IMR-90 (cell line): Measurements from ENCODE around the gene KRT1. TPM values are rescaled to one million over a fixed set of nuclear protein-coding genes. Genes with fewer than 3 reads are reported as not detected.

ENCODE experiments used
- ATAC-seq: fragments of 200-7000 bp; cut with Tn5 transposase; 2 replicates; pipeline ENCODE4 v1.9.1; 2020; ENCODE audit warnings: low read depth, mild to moderate bottlenecking, moderate library complexity
- BruUV-seq: library from RNA; stranded (reverse); fragments of 400-500 nt; replicated peaks from 2 replicates; lab custom pipeline; 2021; lab: Mats Ljungman, UMichigan
- CTCF ChIA-PET: fragments of 300-600 bp; formaldehyde crosslinking; extraction: SDS; loops from one replicate; lab custom pipeline; 2021; ENCODE audit warnings: antibody characterized with exemption; lab: Yijun Ruan, JAX
- POLR2A ChIA-PET: fragments of 300-600 bp; sonication (Branson Sonifier 250); formaldehyde crosslinking; loops from one replicate; lab custom pipeline; 2022; ENCODE audit warnings: antibody characterized with exemption; ENCODE audit not compliant: unreplicated experiment; lab: Charles Lee
- DNase-seq: peaks from one replicate; pipeline ENCODE4 v3.0.0; 2013
- H2AFZ ChIP-seq: replicated peaks from 2 replicates; pipeline ENCODE3; 2013; ENCODE audit warnings: low read length, mild to moderate bottlenecking; ENCODE audit not compliant: poor library complexity
- H2AK5ac ChIP-seq: 2 replicates; pipeline ENCODE4 v1.6.1; 2013; ENCODE audit warnings: low read depth, low read length, inconsistent platforms
- H2AK9ac ChIP-seq: replicated peaks from 2 replicates; pipeline ENCODE3; 2013; ENCODE audit warnings: mild to moderate bottlenecking, low read depth, low read length, moderate library complexity; ENCODE audit not compliant: poor library complexity
- H2BK120ac ChIP-seq: 2 replicates; pipeline ENCODE4 v1.6.1; 2013; ENCODE audit warnings: low read depth, low read length, inconsistent platforms
- H2BK15ac ChIP-seq: 3 replicates; pipeline ENCODE4 v1.6.1; 2013; ENCODE audit warnings: low read depth, low read length, inconsistent platforms
- H2BK20ac ChIP-seq: 2 replicates; pipeline ENCODE4 v1.6.1; 2013; ENCODE audit warnings: low read depth, mild to moderate bottlenecking, inconsistent platforms, low read length, moderate library complexity
- H2BK5ac ChIP-seq: 2 replicates; pipeline ENCODE4 v1.6.1; 2013; ENCODE audit warnings: mild to moderate bottlenecking, low read depth, low read length, inconsistent platforms; ENCODE audit not compliant: poor library complexity, severe bottlenecking
- H3K14ac ChIP-seq: replicated peaks from 2 replicates; pipeline ENCODE4 v1.6.1; 2013; ENCODE audit warnings: low read depth, low read length, inconsistent platforms
- H3K18ac ChIP-seq: 2 replicates; pipeline ENCODE4 v1.6.1; 2013; ENCODE audit warnings: low read depth, low read length, control low read depth
- H3K23ac ChIP-seq: 2 replicates; pipeline ENCODE4 v1.6.1; 2013; ENCODE audit warnings: low read depth, low read length, inconsistent platforms
- H3K27ac ChIP-seq: 2 replicates; pipeline ENCODE4 v1.5.1; 2013; ENCODE audit warnings: mild to moderate bottlenecking, control low read depth, low read length; ENCODE audit not compliant: insufficient read depth
- H3K27me3 ChIP-seq: 2 replicates; pipeline ENCODE4 v1.6.1; 2013; ENCODE audit warnings: low read length; ENCODE audit not compliant: control insufficient read depth, insufficient read depth
- H3K36me3 ChIP-seq: 2 replicates; pipeline ENCODE4 v1.6.1; 2013; ENCODE audit warnings: low read length, mixed read lengths; ENCODE audit not compliant: control insufficient read depth, insufficient read depth
- H3K4ac ChIP-seq: 2 replicates; pipeline ENCODE4 v1.6.1; 2013; ENCODE audit warnings: low read depth, low read length, inconsistent platforms
- H3K4me1 ChIP-seq: 2 replicates; pipeline ENCODE4 v1.6.1; 2013; ENCODE audit warnings: low read length, mixed read lengths; ENCODE audit not compliant: control insufficient read depth, insufficient read depth
- H3K4me2 ChIP-seq: 2 replicates; pipeline ENCODE4 v1.6.1; 2013; ENCODE audit warnings: low read depth, mild to moderate bottlenecking, control low read depth, low read length, moderate library complexity
- H3K4me3 ChIP-seq: 2 replicates; pipeline ENCODE4 v1.5.1; 2013; ENCODE audit warnings: low read depth, mild to moderate bottlenecking, control low read depth, low read length, moderate library complexity; ENCODE audit not compliant: insufficient read depth
- H3K56ac ChIP-seq: 2 replicates; pipeline ENCODE4 v1.6.1; 2013; ENCODE audit warnings: low read length, inconsistent platforms; ENCODE audit not compliant: insufficient read depth; ENCODE audit errors: extremely low read depth
- H3K79me1 ChIP-seq, 2 experiments: 2 replicates each; pipeline ENCODE4 v1.6.1; 2013; ENCODE audit warnings: low read length in 2 of 2, inconsistent platforms in 1 of 2, low read depth in 1 of 2
- H3K9ac ChIP-seq: 2 replicates; pipeline ENCODE4 v1.6.1; 2013; ENCODE audit warnings: low read depth, low read length, control low read depth
- H3K9me1 ChIP-seq: 2 replicates; pipeline ENCODE4 v1.6.1; 2013; ENCODE audit warnings: low read length, inconsistent platforms; ENCODE audit not compliant: insufficient read depth
- H3K9me3 ChIP-seq: 2 replicates; pipeline ENCODE4 v1.6.1; 2013; ENCODE audit warnings: low read length; ENCODE audit not compliant: control insufficient read depth, insufficient read depth
- H4K20me1 ChIP-seq: 2 replicates; pipeline ENCODE4 v1.6.1; 2013; ENCODE audit warnings: low read length, inconsistent platforms; ENCODE audit not compliant: insufficient read depth
- H4K5ac ChIP-seq: 2 replicates; pipeline ENCODE4 v1.6.1; 2013; ENCODE audit warnings: mild to moderate bottlenecking, low read depth, low read length, control low read depth
- H4K8ac ChIP-seq, 2 experiments: 2 replicates each; pipeline ENCODE4 v1.6.1; 2013; ENCODE audit warnings: low read depth in 2 of 2, low read length in 2 of 2, control low read depth in 1 of 2, inconsistent platforms in 1 of 2
- H4K91ac ChIP-seq: 2 replicates; pipeline ENCODE4 v1.6.1; 2013; ENCODE audit warnings: low read depth, low read length, inconsistent platforms; ENCODE audit not compliant: insufficient read depth
- BHLHE40 ChIP-seq: fragments of 150-350 bp; IDR thresholded peaks from 2 replicates; pipeline ENCODE4 v1.6.1; 2016; ENCODE audit warnings: mild to moderate bottlenecking, low read depth, low read length
- CHD1 ChIP-seq: IDR thresholded peaks from 2 replicates; pipeline ENCODE4 v1.6.1; 2012; ENCODE audit warnings: low read depth, low read length, improper control_type of control experiment
- FOS ChIP-seq: fragments of 150-350 bp; IDR thresholded peaks from 2 replicates; pipeline ENCODE4 v1.6.1; 2016; ENCODE audit warnings: low read depth, low read length
- MAFK ChIP-seq: IDR thresholded peaks from 2 replicates; pipeline ENCODE4 v1.6.1; 2012; ENCODE audit warnings: low read depth, low read length, improper control_type of control experiment
- MAZ ChIP-seq: IDR thresholded peaks from 2 replicates; pipeline ENCODE4 v1.6.1; 2012; ENCODE audit warnings: low read depth, mild to moderate bottlenecking, low read length, improper control_type of control experiment, moderate library complexity, borderline replicate concordance
- MXI1 ChIP-seq: IDR thresholded peaks from 2 replicates; pipeline ENCODE4 v1.6.1; 2012; ENCODE audit warnings: low read depth, mild to moderate bottlenecking, low read length, moderate library complexity, borderline replicate concordance
- POLR2A ChIP-seq: IDR thresholded peaks from 2 replicates; pipeline ENCODE4 v1.6.1; 2012; ENCODE audit warnings: mild to moderate bottlenecking, low read depth, low read length
- WGBS, 2 experiments: methylation state at CpG; one replicate each; pipeline versions ENCODE4 v1.1.5 to v1.1.7; 2013; ENCODE audit warnings: missing lambda C conversion rate in 2 of 2; ENCODE audit not compliant: insufficient read length in 1 of 2; ENCODE audit errors: extremely low coverage in 2 of 2; 5-methylcytosine and 5-hydroxymethylcytosine counted together
- dilution Hi-C: fragments of 300-500 bp; cut with HindIII; formaldehyde crosslinking; loops from one replicate; pipeline ENCODE4 v1.14.3; 2018; ENCODE audit warnings: low sequenced_read_pairs; ENCODE audit not compliant: unreplicated experiment
- in situ Hi-C: fragments of 300-500 bp; cut with MboI; formaldehyde crosslinking; loops from 3 replicates; pipeline ENCODE4 v1.14.3; 2019; ENCODE audit warnings: low sequenced_read_pairs, inconsistent platforms, mixed read lengths
- intact Hi-C: fragments of 100-400 bp; cut with micrococcal nuclease; formaldehyde crosslinking; loops from 2 replicates; pipeline ENCODE4 v1.10.0; 2022
- polyA plus RNA-seq, 3 experiments: library from polyadenylated mRNA; depleted of rRNA; stranded (reverse); fragments of >200 nt; gene quantifications; 2 replicates each; pipeline ENCODE4 v1.2.3, GENCODE V29; 2012; ENCODE audit warnings: low replicate concordance in 1 of 3
- total RNA-seq: library from RNA; depleted of rRNA; stranded (reverse); fragments of >200 nt; gene quantifications from 2 replicates; pipeline ENCODE4 v1.2.3, GENCODE V29; 2012

The KRT1 gene
- total and polyA plus RNA-seq, 2 of the 4 experiments (the other 2 are of a cell fraction): not detected

DNA sequence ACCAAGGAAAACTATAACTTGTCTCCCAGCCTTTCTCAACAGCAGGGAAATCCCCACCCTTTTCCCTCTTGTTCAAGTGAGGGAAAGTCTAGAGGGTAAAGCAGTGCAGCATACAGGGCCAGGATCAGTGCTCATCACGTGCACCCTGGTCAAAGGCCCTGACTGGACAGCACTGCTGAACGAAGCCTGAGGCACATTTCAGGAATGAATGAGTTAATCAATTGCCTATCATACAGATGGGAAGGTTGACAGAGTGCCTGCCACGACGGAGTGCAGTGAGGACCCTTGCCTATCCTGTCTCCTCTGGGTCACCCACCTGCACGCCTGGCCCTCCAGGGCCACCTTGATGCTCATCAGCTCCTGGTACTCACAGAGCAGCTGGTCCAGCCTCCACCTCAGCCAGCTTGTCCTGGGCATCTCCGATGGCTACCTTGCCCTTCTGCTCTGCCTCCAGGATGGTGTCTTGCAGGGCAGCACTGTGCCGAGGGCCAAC lies 50.2 kb downstream of the KRT1 start:
- ATAC-seq: no peak
- no peak for TF ChIP-seq POLR2A
- no peak for TF ChIP-seq MXI1
- TF ChIP-seq FOS: no peak
- no peak for TF ChIP-seq MAFK
- TF ChIP-seq BHLHE40: no peak
- TF ChIP-seq MAZ: no peak
- TF ChIP-seq CHD1: no peak
- no peak overlapping the region for H2AFZ ChIP-seq
- H3K9me3 ChIP-seq: no peaks in the 10 kb centered on the region
- no peak overlapping the region for H2BK120ac ChIP-seq
- ChIA-PET POLR2A (no interaction called here), CTCF (no interaction called here)
- H3K9ac ChIP-seq: no peak overlapping the region
- H3K23ac ChIP-seq: no peak overlapping the region
- no peak overlapping the region for H3K14ac ChIP-seq
- no peak overlapping the region for H3K4me3 ChIP-seq
- BruUV-seq: no TSS peak
- no peaks in the 10 kb centered on the region for H3K79me1 ChIP-seq
- no CpG with 5 or more reads among the region's 7 CpGs for WGBS, 2 experiments
- no peak overlapping the region for H4K8ac ChIP-seq
- intact Hi-C loops (no loop called here), in situ Hi-C loops (no loop called here), dilution Hi-C loops (no loop called here)
- no peak overlapping the region for H4K5ac ChIP-seq
- DNase-seq: no peak
- no peak overlapping the region for H2BK5ac ChIP-seq
- no peak overlapping the region for H3K27ac ChIP-seq
- H3K4me2 ChIP-seq: no peak overlapping the region
- no peaks in the 10 kb centered on the region for H3K36me3 ChIP-seq
- peaks cover 10% of the 10 kb centered on the region for H3K27me3 ChIP-seq
- no peaks in the 10 kb centered on the region for H3K4me1 ChIP-seq
- H4K20me1 ChIP-seq: no peaks in the 10 kb centered on the region; the same call in 1 of the 2 replicates
- no peak overlapping the region for H2BK20ac ChIP-seq
- H2AK5ac ChIP-seq: no peak overlapping the region
- H2AK9ac ChIP-seq: peak overlapping the region; percentile 18
- H3K18ac ChIP-seq: no peak overlapping the region
- H2BK15ac ChIP-seq: no peak overlapping the region
- H3K4ac ChIP-seq: no peak overlapping the region
- no peak overlapping the region for H3K56ac ChIP-seq
- H4K91ac ChIP-seq: no peak overlapping the region
- H3K9me1 ChIP-seq: no peaks in the 10 kb centered on the region
